Stimulated activated naive CD8-positive, alpha-beta T cell treated with anti-CD3 and anti-CD28 coated beads, Interleukin-15, Interleukin-2, amounts not matched to agents 100 U/mL and 50 U/mL, for 24 hours (primary cell): ENCODE data around the gene GVQW3.
"Not testable (repeated sequence)": the region's sequence is repeated elsewhere in the genome, so short reads cannot be mapped to it uniquely, and the experiment has no call there.

Experiments
- ATAC-seq: fragments of 150-1000 bp; cut with Tn5 transposase; one replicate; pipeline ENCODE4 v1.10.0; 2021
- DNase-seq: peaks from one replicate; pipeline ENCODE4 v3.0.0; 2021

GVQW3 gene

GRCh38 chr11:76388408-76388807, 7.3 kb downstream of the GVQW3 start:
- ATAC-seq (no peak), DNase-seq (no peak)

- DNase-seq (no peak), ATAC-seq (no peak)
Observed at GRCh38 chr11:76391021-76391420, 9.9 kb downstream of the GVQW3 start.

GRCh38 chr11:76391811-76392475, 10.8 kb downstream of the GVQW3 start:
- DNase-seq (no peak), ATAC-seq (no peak)

- DNase-seq = no peak
- no peak for ATAC-seq
Observed at GRCh38 chr11:76392870-76393269, 11.7 kb downstream of the GVQW3 start.

GRCh38 chr11:76394411-76394810, 13.3 kb downstream of the GVQW3 start:
- no peak for ATAC-seq
- DNase-seq = no peak

GRCh38 chr11:76395296-76395695, 14.2 kb downstream of the GVQW3 start:
- DNase-seq = no peak

GRCh38 chr11:76397383-76397782, 16.3 kb downstream of the GVQW3 start:
- ATAC-seq = no peak
- DNase-seq = no peak

More at GRCh38 chr11:76395296-76395695, 14.2 kb downstream of the GVQW3 start:
- no peak for ATAC-seq

- no peak for ATAC-seq
- DNase-seq = no peak
Observed at GRCh38 chr11:76400967-76401366, 19.8 kb downstream of the GVQW3 start.

- not testable (repeated sequence) for ATAC-seq, DNase-seq
Observed at GRCh38 chr11:76401484-76401883, 20.4 kb downstream of the GVQW3 start.

GRCh38 chr11:76406359-76406758, 25.2 kb downstream of the GVQW3 start:
- ATAC-seq = no peak
- no peak for DNase-seq

- DNase-seq (no peak), ATAC-seq (no peak)
Observed at GRCh38 chr11:76408171-76408965, 27.2 kb downstream of the GVQW3 start.

- no peak for ATAC-seq
- DNase-seq = no peak
Observed at GRCh38 chr11:76410851-76411357, 29.8 kb downstream of the GVQW3 start.

- ATAC-seq (no peak), DNase-seq (no peak)
Observed at GRCh38 chr11:76415073-76415472, 34.0 kb downstream of the GVQW3 start.

- DNase-seq (peak; percentile 19), ATAC-seq (peak; percentile 63)
Observed at GRCh38 chr11:76419896-76420295, 38.8 kb downstream of the GVQW3 start.

GRCh38 chr11:76424379-76424778, 43.3 kb downstream of the GVQW3 start:
- no peak for DNase-seq
- ATAC-seq = peak; percentile 64

- ATAC-seq = no peak
- no peak for DNase-seq
Observed at GRCh38 chr11:76424891-76425290, 43.8 kb downstream of the GVQW3 start.

GRCh38 chr11:76426660-76427059, 45.5 kb downstream of the GVQW3 start:
- no peak for ATAC-seq
- DNase-seq = no peak

GRCh38 chr11:76436020-76436419, 54.9 kb downstream of the GVQW3 start:
- DNase-seq = no peak
- no peak for ATAC-seq

GRCh38 chr11:76443268-76443980, 62.3 kb downstream of the GVQW3 start:
- no peak for DNase-seq
- ATAC-seq = no peak

- ATAC-seq = no peak
- no peak for DNase-seq
Observed at GRCh38 chr11:76444065-76444383, 62.9 kb downstream of the GVQW3 start.

- ATAC-seq (peak; percentile 94), DNase-seq (peak; percentile 91)
Observed at GRCh38 chr11:76444384-76445120, 63.4 kb downstream of the GVQW3 start, which contains the start of gene EMSY. Gene EMSY, plus strand, starts transcription at chr11:76445018. Its CDS starts 1,921 bp downstream, at chr11:76446939.
